Thyroid gland (tissue), 4 donors: ENCODE measurements around the gene CDKN2C. TPM values are rescaled to one million over a fixed set of nuclear protein-coding genes. Genes with fewer than 3 reads are reported as not detected.

Experiments
- DNase-seq, 2 donors: peaks; one replicate each; pipeline ENCODE4 v3.0.0-alpha.2; 2019
- H3K27ac ChIP-seq, 3 donors: fragments of 200-600 bp; sonication (generic); 1 replicate in 2 of 3; 2 replicates in 1 of 3; pipeline ENCODE4 v1.5.1; 2016 to 2019; ENCODE audit warnings: mild to moderate bottlenecking in 1 of 3, moderate library complexity in 1 of 3
- H3K27me3 ChIP-seq: fragments of 200-600 bp; sonication (generic); one replicate; pipeline ENCODE4 v1.5.1; 2019
- H3K36me3 ChIP-seq, 2 donors: fragments of 200-600 bp; sonication (generic); one replicate each; pipeline ENCODE4 v1.5.1; 2016 to 2019
- H3K4me1 ChIP-seq, 2 donors: fragments of 200-600 bp; sonication (generic); one replicate each; pipeline ENCODE4 v1.5.1; 2017 to 2019
- H3K4me3 ChIP-seq, 3 donors: fragments of 200-600 bp; sonication (generic); replicated peaks in 1 of 3; 1 replicate in 2 of 3; 2 replicates in 1 of 3; pipeline ENCODE4 v1.5.1; 2016; ENCODE audit warnings: mild to moderate bottlenecking in 1 of 3
- H3K9me3 ChIP-seq: fragments of 200-600 bp; sonication (generic); one replicate; pipeline ENCODE4 v1.5.1; 2017
- CTCF ChIP-seq, 6 experiments: fragments of 200-600 bp in 3 of 6; fragments of 450-650 bp in 3 of 6; sonication (generic) in 3 of 6; IDR thresholded peaks; one replicate each; pipeline ENCODE4 v1.5.1; 2016 to 2019; ENCODE audit warnings: antibody characterized with exemption in 6 of 6, mild to moderate bottlenecking in 2 of 6, inconsistent platforms in 1 of 6, moderate library complexity in 1 of 6
- POLR2A ChIP-seq, 2 donors: fragments of 450-650 bp; IDR thresholded peaks; one replicate each; pipeline ENCODE4 v1.6.1; 2017; ENCODE audit warnings: antibody characterized with exemption in 2 of 2, mild to moderate bottlenecking in 2 of 2, moderate library complexity in 1 of 2
- WGBS, 2 donors: methylation state at CpG; one replicate each; pipeline ENCODE4 v1.1.5; 2017; 5-methylcytosine and 5-hydroxymethylcytosine counted together
- intact Hi-C: fragments of 100-400 bp; cut with DNase I; formaldehyde crosslinking; loops from one replicate; pipeline ENCODE4 v1.15.1; 2023
- total RNA-seq, 4 donors: library from RNA; depleted of rRNA; stranded (reverse); fragments of >200 nt; gene quantifications; one replicate each; pipeline ENCODE4 v1.2.3, GENCODE V29; 2016

Gene CDKN2C
- total RNA-seq, 4 donors from 2014 or later = 10.3 to 21.6 (median 11.6) TPM

GRCh38 chr1:50955116-50955515, 14.9 kb upstream of the CDKN2C start:
- 62 to 76% methylated on average over 1 of the region's 1 CpG for WGBS, 2 donors
- TF ChIP-seq POLR2A (IDR thresholded peaks at IDR 0.05) = no peak
- TF ChIP-seq CTCF (IDR thresholded peaks at IDR 0.05) = no peak
- H3K27ac ChIP-seq = no peak overlapping the region
- no peaks in the 10 kb centered on the region for H3K27me3 ChIP-seq
- no peak overlapping the region for H3K4me3 ChIP-seq
- DNase-seq = no peak
- H3K36me3 ChIP-seq = no peaks in the 10 kb centered on the region
- H3K9me3 ChIP-seq = no peaks in the 10 kb centered on the region
- intact Hi-C loops = no loop called here
- H3K4me1 ChIP-seq = peaks cover 16 to 19% of the 10 kb centered on the region in 2 donors

GRCh38 chr1:50959303-50959912, 10.6 kb upstream of the CDKN2C start:
- H3K27ac ChIP-seq = peak overlapping the region in 1 of 3 donors; percentile 78
- no peaks in the 10 kb centered on the region for H3K27me3 ChIP-seq
- DNase-seq = peak; percentile 44 to 48
- intact Hi-C loops = no loop called here
- TF ChIP-seq POLR2A (IDR thresholded peaks at IDR 0.05) = no peak
- no peak for TF ChIP-seq CTCF (IDR thresholded peaks at IDR 0.05)
- H3K4me3 ChIP-seq = peak overlapping the region; percentile 43 to 61 (median 51)
- 1 to 2% methylated on average over 18 to 22 of the region's 38 CpGs for WGBS, 2 donors
- peaks cover 20 to 23% of the 10 kb centered on the region in 2 donors for H3K4me1 ChIP-seq
- no peaks in the 10 kb centered on the region for H3K36me3 ChIP-seq
- no peaks in the 10 kb centered on the region for H3K9me3 ChIP-seq

GRCh38 chr1:50959913-50960844, 9.9 kb upstream of the CDKN2C start, which contains the start of gene FAF1:
FAF1 (minus strand) TSS chr1:50960267; CDS start chr1:50959811, 456 bp downstream.
- TF ChIP-seq CTCF (IDR thresholded peaks at IDR 0.05) = peak in 4 of 6 experiments; percentile 29 to 60 (median 44)
- peak; percentile 20 to 90 for TF ChIP-seq POLR2A (IDR thresholded peaks at IDR 0.05)
- WGBS, 2 donors = 0 to 1% methylated on average over 11 to 19 of the region's 80 CpGs
- Histone ChIP-seq H3K9me3 (no peaks in the 10 kb centered on the region), H3K36me3 (no peaks in the 10 kb centered on the region), H3K4me3 (peak within 1 kb of the TSS; percentile 43 to 61 (median 51)), H3K4me1 (peaks cover 20 to 23% of the 10 kb centered on the region in 2 donors), H3K27me3 (no peaks in the 10 kb centered on the region), H3K27ac (peak within 1 kb of the TSS; percentile 10 to 87 (median 78))
- intact Hi-C loops = no loop called here
- DNase-seq = peak; percentile 98

- no peak for DNase-seq
- H3K4me1 ChIP-seq = peaks cover 13 to 16% of the 10 kb centered on the region in 2 donors
- no peak overlapping the region for H3K4me3 ChIP-seq
- 92% methylated on average over 11 of the region's 11 CpGs for WGBS, 2 donors
- H3K27ac ChIP-seq = no peak overlapping the region
- no peaks in the 10 kb centered on the region for H3K27me3 ChIP-seq
- TF ChIP-seq POLR2A (IDR thresholded peaks at IDR 0.05) (no peak), CTCF (IDR thresholded peaks at IDR 0.05) (no peak)
- intact Hi-C loops = no loop called here
- H3K9me3 ChIP-seq = no peaks in the 10 kb centered on the region
- no peaks in the 10 kb centered on the region for H3K36me3 ChIP-seq
These were observed 5.2 kb upstream of the CDKN2C start for GRCh38 chr1:50964863-50965262.
